ENCODE data around the gene TOP3B. TPM values are rescaled to one million over a fixed set of nuclear protein-coding genes. Genes with fewer than 3 reads are reported as not detected.

TOP3B gene
- total RNA-seq, 4 donors from 2014 or later = 28.2 to 113 (median 35.1) TPM

DNA sequence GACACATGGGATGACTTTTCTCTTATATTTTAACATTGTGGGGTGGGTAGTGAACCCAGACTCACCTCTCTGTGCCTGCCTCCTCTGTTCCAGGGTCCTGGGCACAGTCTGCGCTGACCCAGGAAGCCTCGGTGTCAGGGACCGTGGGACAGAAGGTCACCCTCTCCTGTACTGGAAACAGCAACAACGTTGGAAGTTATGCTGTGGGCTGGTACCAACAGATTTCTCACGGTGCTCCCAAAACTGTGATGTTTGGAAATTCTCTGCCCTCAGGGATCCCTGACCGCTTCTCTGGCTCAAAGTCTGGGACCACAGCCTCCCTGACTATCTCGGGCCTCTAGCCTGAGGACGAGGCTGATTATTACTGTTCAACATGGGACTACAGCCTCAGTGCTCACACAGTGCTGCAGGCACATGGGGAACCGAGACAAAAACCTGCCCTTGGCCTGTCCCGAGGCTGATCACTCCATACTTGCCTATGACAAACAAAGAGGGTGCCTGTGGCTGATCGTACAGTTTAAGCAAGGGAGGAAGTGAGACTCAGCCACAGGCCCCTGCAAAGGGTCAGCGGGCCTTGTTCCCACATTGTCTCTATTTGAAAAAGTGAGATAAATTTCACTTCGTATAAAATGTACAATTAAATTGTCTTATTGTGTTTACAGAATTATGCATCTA lies 43.7 kb upstream of the TOP3B start:
- no peaks in the 10 kb centered on the region for H3K36me3 ChIP-seq
- H3K4me1 ChIP-seq = no peaks in the 10 kb centered on the region
- H3K9me3 ChIP-seq = no peaks in the 10 kb centered on the region
- no peak overlapping the region for H3K27ac ChIP-seq
- H3K27me3 ChIP-seq = no peaks in the 10 kb centered on the region
- DNase-seq (ENCODE audit: low spot score in 2 of 2) = no peak
- no peak overlapping the region for H3K4me3 ChIP-seq
- TF ChIP-seq, protein P1, sequence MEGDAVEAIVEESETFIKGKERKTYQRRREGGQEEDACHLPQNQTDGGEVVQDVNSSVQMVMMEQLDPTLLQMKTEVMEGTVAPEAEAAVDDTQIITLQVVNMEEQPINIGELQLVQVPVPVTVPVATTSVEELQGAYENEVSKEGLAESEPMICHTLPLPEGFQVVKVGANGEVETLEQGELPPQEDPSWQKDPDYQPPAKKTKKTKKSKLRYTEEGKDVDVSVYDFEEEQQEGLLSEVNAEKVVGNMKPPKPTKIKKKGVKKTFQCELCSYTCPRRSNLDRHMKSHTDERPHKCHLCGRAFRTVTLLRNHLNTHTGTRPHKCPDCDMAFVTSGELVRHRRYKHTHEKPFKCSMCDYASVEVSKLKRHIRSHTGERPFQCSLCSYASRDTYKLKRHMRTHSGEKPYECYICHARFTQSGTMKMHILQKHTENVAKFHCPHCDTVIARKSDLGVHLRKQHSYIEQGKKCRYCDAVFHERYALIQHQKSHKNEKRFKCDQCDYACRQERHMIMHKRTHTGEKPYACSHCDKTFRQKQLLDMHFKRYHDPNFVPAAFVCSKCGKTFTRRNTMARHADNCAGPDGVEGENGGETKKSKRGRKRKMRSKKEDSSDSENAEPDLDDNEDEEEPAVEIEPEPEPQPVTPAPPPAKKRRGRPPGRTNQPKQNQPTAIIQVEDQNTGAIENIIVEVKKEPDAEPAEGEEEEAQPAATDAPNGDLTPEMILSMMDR (IDR thresholded peaks at IDR 0.05) = no peak
- TF ChIP-seq POLR2AphosphoS5 (IDR thresholded peaks at IDR 0.05) = no peak
- TF ChIP-seq POLR2A (IDR thresholded peaks at IDR 0.05) = no peak
- no peak for TF ChIP-seq EP300 (IDR thresholded peaks at IDR 0.05)
- 71% methylated on average over 7 of the region's 13 CpGs for WGBS

- Histone ChIP-seq H3K27ac (no peak overlapping the region), H3K4me3 (no peak overlapping the region), H3K27me3 (no peaks in the 10 kb centered on the region), H3K36me3 (no peaks in the 10 kb centered on the region), H3K9me3 (no peaks in the 10 kb centered on the region), H3K4me1 (no peaks in the 10 kb centered on the region)
- no peak for DNase-seq (ENCODE audit: low spot score in 2 of 2)
- 88% methylated on average over 7 of the region's 7 CpGs for WGBS
- TF ChIP-seq, protein P1 (IDR thresholded peaks at IDR 0.05) = no peak
- TF ChIP-seq POLR2A (IDR thresholded peaks at IDR 0.05) (no peak), EP300 (IDR thresholded peaks at IDR 0.05) (no peak), POLR2AphosphoS5 (IDR thresholded peaks at IDR 0.05) (no peak)
These were observed 43.0 kb upstream of the TOP3B start for GRCh38 chr22:22025320-22026156.

- TF ChIP-seq, protein P1 (IDR thresholded peaks at IDR 0.05) = no peak
- TF ChIP-seq POLR2AphosphoS5 (IDR thresholded peaks at IDR 0.05) (no peak), EP300 (IDR thresholded peaks at IDR 0.05) (no peak), POLR2A (IDR thresholded peaks at IDR 0.05) (no peak)
- Histone ChIP-seq H3K4me3 (no peak overlapping the region), H3K27me3 (no peaks in the 10 kb centered on the region), H3K36me3 (no peaks in the 10 kb centered on the region), H3K4me1 (no peaks in the 10 kb centered on the region), H3K9me3 (no peaks in the 10 kb centered on the region), H3K27ac (no peak overlapping the region)
- WGBS = 95% methylated on average over 10 of the region's 10 CpGs
- no peak for DNase-seq (ENCODE audit: low spot score in 2 of 2)
These were observed 41.9 kb upstream of the TOP3B start for GRCh38 chr22:22024440-22024839.

DNA sequence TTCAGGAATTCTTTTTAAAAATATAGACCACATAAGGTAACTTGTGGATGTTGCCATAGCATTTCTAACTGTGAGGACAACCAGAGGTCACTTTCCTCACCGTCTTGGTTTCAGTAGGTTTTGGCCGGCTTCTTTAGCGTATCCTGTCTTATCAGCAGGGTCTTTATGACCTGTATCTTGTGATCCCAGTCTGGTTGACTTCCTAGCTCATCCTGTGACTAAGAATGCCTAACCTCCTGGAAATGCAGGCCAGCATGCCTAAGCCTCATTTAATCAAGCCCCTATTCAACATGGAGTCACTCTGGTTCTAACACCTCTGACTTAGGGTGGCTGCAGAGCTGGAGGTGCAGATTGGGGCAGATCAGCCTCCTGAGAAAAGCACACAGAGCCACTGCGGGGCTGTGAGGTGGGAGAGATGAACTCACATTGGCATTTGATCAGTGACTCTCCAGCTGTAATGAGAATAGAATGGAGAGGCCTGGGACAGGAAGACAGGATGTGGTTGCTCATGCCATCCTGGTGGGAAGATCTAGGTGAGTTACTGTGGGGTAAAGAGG lies 41.1 kb upstream of the TOP3B start:
- Histone ChIP-seq H3K4me3 (no peak overlapping the region), H3K27me3 (no peaks in the 10 kb centered on the region), H3K4me1 (no peaks in the 10 kb centered on the region), H3K36me3 (no peaks in the 10 kb centered on the region), H3K27ac (no peak overlapping the region), H3K9me3 (no peaks in the 10 kb centered on the region)
- no peak for TF ChIP-seq EP300 (IDR thresholded peaks at IDR 0.05)
- TF ChIP-seq, protein P1 (IDR thresholded peaks at IDR 0.05) = no peak
- TF ChIP-seq POLR2A (IDR thresholded peaks at IDR 0.05) = no peak
- no peak for TF ChIP-seq POLR2AphosphoS5 (IDR thresholded peaks at IDR 0.05)
- WGBS = 92% methylated on average over 4 of the region's 4 CpGs
- no peak for DNase-seq (ENCODE audit: low spot score in 2 of 2)
